OCI-LY1 (cell line): Measurements from ENCODE around the gene PCNX2.

Experiments used
- EZH2 ChIP-seq: fragments of 200-600 bp; sonication (generic), shearing (Covaris generic); IDR thresholded peaks from 2 replicates; pipeline ENCODE4 v1.8.0; 2017; ENCODE audit warnings: borderline replicate concordance, mixed run types, mild to moderate bottlenecking, antibody characterized with exemption, low read length, moderate library complexity, mixed read lengths
- TF ChIP-seq, protein P1 (sequence below): fragments of 200-600 bp; sonication (generic), shearing (Covaris generic); IDR thresholded peaks from 2 replicates; pipeline ENCODE4 v1.5.1; 2017; ENCODE audit warnings: mild to moderate bottlenecking, antibody characterized with exemption, low read length, moderate library complexity, mixed read lengths

DNA sequence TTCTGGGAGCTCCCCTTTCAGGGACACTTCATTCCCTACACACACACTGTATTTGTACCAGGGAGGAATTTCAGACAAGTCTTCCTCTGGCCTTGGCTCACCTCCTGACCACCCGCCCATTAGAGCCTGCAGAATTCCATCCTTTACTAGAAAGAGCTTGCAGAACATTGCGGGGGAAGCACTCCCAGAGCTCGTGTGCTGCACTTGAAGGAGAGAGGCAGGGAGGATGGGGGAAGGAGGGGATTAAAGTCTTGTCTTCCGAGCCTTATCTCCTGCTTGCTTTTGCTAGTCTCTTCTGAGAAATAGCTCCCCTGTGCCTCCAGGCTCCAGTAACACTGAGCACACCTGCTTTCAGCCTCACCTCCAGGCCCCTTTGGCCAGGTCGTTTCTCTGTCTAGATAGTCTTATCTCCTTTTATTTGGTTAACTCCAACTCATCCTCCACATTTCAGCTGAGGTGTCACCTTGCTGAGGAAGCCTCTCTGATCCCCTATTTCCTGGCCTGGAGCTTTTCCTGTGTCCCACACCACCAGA is 62.0 kb downstream of the PCNX2 start:
- TF ChIP-seq, protein P1, sequence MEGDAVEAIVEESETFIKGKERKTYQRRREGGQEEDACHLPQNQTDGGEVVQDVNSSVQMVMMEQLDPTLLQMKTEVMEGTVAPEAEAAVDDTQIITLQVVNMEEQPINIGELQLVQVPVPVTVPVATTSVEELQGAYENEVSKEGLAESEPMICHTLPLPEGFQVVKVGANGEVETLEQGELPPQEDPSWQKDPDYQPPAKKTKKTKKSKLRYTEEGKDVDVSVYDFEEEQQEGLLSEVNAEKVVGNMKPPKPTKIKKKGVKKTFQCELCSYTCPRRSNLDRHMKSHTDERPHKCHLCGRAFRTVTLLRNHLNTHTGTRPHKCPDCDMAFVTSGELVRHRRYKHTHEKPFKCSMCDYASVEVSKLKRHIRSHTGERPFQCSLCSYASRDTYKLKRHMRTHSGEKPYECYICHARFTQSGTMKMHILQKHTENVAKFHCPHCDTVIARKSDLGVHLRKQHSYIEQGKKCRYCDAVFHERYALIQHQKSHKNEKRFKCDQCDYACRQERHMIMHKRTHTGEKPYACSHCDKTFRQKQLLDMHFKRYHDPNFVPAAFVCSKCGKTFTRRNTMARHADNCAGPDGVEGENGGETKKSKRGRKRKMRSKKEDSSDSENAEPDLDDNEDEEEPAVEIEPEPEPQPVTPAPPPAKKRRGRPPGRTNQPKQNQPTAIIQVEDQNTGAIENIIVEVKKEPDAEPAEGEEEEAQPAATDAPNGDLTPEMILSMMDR, result no peak
- no peak for TF ChIP-seq EZH2
